ENCODE data around the gene HLA-DPB1.
"Not testable (repeated sequence)": the region's sequence is repeated elsewhere in the genome, so short reads cannot be mapped to it uniquely, and the experiment has no call there.

HLA-DPB1 gene

GRCh38 chr6:33075568-33076405, at the start of gene HLA-DPB1:
HLA-DPB1 (plus strand) TSS chr6:33075990; CDS start chr6:33076042, 52 bp downstream.
- peak; percentile 88 for DNase-seq (ENCODE audit: low spot score)

GRCh38 chr6:33028220-33028849, 47.5 kb upstream of the HLA-DPB1 start:
- no peak for DNase-seq (ENCODE audit: low spot score)

DNA sequence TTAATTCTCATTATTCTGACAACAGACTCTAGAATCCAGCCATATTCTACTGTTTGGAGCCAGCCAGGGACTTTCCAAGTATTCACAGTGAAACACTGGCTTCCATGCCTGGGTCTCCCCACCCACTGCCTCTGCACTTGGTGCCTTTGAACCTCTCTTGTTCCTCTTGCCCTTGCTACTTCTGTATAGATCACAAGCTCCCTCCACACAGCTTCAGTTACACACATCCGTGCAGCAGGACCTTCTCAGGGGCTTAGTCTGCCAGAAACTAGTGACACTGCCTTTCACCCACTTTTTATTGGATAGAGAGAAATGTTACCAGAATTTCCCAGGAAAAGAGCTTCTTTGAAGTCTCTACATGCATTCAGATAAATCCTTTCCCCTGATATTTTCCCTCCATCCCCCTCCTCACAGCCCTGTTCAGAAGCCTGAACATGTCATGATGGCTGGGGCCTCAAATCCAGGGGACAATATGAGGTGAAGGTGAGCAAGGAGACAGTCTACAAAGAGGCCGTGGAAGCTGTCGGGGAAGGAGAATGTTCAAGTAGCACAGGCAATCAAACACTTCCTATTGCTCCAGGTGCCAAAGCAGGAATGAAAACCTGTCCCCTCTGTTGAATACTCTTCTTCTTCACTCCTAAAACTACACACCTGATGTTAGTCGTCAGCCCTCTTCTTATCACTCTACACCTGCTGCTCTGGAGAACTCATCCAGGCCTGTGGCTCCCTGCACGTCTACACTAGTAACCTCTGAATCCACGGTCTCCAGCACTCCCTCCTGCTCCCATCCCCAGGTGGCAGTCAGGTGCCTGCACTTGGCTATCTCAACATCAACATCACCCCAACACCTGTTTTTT, 46.2 kb upstream of the HLA-DPB1 start:
- peak; percentile 60 for DNase-seq (ENCODE audit: low spot score)

DNA sequence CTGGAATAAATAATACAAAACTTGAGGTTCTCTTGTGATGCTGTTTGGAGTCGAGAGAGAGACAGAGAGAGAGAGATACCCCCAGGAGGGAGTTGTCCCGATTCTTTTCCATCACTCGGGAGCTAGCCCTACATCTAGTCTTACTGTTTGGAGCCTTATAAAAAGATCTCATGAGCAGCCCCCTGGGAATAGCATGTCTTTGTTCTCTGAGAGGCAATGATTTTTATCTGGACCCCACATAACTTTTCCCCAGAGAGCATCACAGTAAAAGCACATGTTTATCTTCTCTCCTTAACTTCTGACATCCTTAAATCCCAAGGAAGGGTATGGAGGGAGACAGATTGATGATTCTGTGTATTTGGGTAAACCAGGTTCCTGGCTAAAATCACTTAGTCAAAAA, 45.5 kb upstream of the HLA-DPB1 start:
- DNase-seq (ENCODE audit: low spot score), result no peak

DNA sequence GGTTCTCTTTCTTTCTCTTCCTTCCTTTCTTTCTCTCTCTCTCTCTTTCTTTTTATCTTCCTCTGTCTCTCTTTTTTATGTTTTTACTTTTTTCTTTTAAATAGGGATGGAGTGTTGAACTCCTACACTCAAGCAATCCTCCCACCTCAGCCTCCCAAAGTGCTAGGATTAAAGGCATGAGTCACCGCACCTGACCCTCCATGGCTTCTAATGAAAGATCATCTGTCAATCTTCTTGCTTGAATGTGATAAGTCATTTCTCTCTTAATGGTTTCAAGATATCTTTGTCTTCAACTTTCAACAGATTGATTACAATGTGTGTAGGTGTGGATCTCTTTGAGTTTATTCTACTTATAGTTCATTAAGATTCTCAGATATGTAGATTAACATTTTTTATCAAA, 41.2 kb upstream of the HLA-DPB1 start:
- DNase-seq (ENCODE audit: low spot score), result no peak

GRCh38 chr6:33036535-33036934, 39.3 kb upstream of the HLA-DPB1 start:
- no peak for DNase-seq (ENCODE audit: low spot score)

DNA sequence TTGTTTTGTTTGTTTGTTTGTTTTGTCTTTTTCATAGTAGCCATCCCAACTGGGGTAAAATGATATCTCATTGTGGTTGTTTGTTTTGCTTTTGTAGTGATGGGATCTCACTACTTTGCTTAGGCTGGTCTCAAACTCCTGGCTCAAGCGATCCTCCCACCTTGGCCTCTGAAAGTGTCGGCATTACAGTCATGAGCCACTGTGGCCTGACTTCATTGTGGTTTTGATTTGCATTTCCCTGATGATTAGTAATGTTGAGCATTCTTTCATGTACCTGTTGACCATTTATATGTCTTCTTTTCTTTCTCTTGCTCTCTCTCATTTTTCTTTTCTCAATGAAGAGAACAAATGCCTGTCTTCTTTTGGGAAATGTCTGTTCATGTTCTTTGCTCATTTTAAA, 35.6 kb upstream of the HLA-DPB1 start:
- DNase-seq (ENCODE audit: low spot score), result no peak

DNA sequence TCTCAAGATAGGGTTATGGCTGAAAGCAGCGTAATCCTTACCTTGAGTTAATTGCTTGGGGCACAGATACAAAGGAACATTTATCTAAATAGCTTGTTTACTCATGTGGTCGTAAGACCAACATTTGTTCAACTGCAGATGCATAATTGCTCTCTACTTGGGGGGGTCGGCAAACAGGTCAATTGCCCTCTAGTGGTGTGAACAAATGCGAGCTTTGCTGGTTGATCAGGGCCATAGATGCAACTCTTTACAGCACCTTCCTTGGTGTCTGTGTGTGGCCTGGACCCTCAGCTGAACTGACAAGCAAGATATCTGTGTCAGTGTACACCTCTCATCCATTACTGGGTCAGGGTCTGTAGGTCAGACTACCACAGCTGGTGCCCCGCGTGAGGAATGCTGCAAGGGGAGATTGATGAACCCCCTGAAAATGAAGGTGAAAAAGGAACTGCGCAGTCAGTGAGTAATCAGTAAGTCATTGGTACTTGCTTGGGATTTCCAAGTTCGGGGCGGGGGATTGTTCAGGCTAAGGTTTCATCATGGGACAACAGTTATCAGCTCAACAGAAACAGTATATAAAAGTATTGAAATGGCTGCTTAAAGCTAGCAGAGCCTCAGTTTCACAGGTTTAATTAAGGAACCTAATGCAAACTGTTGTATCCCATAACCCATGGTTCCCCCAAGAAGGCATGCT, 26.3 kb upstream of the HLA-DPB1 start:
- DNase-seq (ENCODE audit: low spot score), result no peak

DNA sequence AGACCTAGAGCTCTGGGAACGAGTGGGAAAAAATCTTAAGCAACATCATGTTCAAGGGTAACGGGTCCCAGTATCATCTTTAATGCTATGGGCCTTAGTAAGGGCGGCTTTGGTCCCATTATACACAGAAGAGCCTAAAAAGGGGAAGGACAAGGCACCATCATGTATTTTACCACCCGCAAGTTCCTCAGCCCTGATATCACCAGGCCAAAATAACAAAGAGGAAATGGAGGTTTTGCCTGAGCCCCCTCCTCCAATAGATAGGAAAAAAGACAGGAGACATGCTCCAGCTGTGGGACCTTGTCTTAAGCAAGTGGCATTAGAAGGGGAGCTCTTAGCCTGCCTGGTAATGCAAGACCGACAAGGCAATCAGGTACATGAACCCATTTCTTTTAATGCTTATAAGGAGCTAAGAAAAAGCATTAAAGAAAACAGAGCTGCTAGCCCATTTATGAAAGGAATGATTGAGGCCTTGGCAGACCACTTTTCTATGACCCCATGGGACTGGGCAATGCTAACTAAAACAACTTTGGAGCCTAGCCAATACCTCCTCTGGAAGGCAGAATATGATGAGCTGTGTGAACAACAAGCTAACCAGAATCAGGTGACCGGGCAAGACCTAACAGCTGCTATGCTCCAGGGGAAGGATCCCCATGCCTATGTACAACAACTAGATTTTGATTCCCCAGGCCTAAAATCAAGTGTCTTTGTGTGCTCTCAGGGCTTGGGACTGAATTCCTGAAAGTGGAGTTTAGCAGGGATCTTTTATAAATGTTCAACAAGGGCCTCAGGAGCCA, 25.6 kb upstream of the HLA-DPB1 start:
- no peak for DNase-seq (ENCODE audit: low spot score)

GRCh38 chr6:33052627-33053026, 23.2 kb upstream of the HLA-DPB1 start:
- no peak for DNase-seq (ENCODE audit: low spot score)

- no peak for DNase-seq (ENCODE audit: low spot score)
Observed at GRCh38 chr6:33053230-33053629, 22.6 kb upstream of the HLA-DPB1 start.

DNA sequence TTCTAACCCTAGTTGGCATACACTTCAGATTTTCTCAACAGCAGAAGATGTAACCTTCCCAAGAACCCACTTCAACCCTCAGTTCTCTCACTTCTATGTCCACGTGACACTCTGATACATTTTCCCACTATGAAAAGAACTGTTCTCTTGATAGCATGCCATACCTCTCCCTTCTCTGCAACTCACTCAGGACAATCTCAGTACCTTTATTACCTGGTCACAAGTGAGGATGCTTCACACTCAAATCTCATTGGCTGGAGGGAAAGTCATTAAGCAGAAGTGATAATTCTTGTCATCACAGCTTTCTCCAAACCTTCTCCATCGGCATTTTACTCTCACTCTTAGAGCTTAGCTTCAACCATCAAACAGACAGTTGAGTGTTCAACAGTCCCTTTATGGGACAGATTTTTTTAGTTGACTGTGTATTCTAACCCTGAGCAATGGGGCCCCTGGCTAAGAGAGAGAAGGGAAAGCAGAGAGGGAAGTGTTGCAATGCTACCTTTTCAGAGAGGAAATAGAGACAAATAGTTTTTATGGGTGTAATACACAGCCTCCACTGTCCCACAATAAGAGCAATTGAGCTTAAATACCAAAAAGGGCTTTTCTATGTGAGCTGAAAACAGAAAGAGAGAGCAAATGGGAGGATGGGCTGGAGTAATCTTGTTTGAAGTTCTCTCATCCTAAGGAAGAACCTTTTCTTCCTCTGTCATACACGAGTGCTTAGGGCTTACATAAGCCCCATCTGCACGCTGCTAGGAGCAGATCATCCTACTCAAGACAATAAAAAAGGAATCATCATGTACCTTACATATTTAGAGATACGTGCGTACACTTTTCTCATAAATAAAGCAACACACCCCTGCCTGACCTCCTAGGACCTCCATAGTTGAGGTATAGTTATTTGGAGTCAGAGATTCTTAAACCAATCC, 18.3 kb upstream of the HLA-DPB1 start:
- no peak for DNase-seq (ENCODE audit: low spot score)

DNA sequence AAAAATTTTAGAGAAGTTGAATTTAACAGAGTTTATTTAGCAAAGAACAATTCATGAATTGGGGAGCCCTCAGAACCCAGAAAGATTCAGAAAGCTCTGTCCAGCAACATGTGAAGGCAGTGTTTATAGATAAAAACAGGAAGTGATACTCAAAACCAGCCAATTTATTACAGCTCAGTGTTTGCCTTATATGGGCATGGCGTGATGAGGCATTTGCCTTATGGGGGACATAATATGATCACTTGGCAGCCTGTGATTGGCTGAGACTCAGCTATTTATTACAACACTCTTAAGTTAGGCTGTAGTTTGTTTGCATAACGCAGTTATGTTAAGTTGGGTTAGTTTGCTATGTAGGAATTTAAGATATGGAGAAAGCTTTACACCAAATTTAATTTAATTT, 13.8 kb upstream of the HLA-DPB1 start:
- no peak for DNase-seq (ENCODE audit: low spot score)

DNA sequence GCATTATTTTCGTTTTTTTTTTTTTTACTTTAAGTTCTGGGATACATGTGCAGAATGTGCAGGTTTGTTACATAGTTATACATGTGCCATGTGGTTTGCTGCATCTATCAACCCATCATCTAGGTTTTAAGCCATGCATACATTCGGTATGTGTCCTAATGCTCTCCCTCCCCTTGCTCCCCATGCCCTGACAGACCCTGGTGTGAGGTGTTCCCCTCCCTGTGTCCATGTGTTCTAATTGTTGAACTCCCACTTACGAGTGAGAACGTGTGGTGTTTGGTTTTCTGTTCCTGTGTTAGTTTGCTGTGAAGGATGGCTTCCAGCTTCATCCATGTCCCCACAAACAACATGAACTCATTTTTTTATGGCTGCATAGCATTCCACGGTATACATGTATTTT, 12.4 kb upstream of the HLA-DPB1 start:
- not testable (repeated sequence) for DNase-seq (ENCODE audit: low spot score)

DNA sequence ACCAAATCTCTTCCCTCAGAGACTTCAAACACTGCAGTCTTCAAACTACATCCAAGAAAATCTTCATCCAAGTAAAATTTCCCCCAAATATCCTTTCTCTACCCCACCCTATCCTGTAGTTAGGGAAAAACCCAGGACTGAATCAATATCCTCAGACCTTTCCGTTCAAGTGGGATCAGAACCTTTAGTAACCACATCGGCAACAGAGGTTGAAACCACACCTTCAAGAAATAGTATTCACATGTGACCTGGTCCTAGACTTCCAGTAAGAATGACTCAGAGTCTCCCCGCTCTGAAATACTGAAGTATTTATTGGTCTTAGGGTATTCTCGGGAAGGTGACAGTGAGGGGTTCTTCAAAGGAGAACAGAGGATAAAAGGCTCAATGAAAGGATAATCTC, 11.1 kb upstream of the HLA-DPB1 start:
- DNase-seq (ENCODE audit: low spot score), result no peak

DNA sequence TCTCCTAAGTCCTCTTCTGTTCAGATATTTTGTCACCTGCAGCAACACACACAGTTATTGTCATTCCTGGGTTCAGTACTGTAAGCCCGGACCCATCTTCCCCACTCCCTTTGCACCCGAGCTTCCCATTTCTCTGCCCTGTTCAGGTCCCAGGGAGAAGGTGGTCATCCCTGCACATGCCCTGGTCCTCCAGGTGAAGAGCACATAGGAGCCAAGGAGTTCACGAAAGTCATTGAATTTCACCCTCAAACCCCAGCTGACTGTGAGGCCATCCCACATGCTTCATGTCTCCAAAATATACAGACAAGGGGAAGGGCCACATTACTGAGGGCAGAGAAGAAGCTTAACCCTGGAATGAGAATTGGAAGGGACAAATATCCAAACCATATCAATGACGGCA, 10.5 kb upstream of the HLA-DPB1 start:
- DNase-seq (ENCODE audit: low spot score), result no peak

DNA sequence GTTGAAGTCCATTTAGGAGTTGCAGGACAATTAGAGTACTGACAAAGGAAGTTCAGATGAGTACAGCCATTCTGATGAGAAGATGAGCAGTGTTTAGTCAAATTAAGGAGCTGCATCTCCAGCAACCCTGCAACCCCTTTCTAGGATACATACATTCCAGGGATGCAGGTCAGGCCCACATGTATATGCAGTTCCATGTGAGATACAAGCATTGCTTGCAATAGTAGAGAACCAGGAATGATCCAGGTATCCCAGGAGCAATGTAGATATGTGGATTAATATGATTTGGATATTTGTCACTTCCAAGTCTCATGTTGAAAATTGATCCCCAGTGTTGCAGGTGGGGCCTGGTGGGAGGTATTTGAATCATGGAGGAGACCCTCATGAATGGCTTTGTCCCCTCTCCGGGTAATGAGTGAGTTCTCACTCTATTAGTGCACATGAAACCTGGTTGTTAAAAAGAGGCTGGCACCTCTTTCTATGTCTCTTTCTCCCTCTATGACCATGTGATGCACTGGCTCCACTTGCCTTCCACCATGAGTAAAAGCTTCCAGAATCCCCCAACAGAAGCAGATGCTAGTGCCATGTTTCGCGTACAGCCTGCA, 8.8 kb upstream of the HLA-DPB1 start:
- no peak for DNase-seq (ENCODE audit: low spot score)

DNA sequence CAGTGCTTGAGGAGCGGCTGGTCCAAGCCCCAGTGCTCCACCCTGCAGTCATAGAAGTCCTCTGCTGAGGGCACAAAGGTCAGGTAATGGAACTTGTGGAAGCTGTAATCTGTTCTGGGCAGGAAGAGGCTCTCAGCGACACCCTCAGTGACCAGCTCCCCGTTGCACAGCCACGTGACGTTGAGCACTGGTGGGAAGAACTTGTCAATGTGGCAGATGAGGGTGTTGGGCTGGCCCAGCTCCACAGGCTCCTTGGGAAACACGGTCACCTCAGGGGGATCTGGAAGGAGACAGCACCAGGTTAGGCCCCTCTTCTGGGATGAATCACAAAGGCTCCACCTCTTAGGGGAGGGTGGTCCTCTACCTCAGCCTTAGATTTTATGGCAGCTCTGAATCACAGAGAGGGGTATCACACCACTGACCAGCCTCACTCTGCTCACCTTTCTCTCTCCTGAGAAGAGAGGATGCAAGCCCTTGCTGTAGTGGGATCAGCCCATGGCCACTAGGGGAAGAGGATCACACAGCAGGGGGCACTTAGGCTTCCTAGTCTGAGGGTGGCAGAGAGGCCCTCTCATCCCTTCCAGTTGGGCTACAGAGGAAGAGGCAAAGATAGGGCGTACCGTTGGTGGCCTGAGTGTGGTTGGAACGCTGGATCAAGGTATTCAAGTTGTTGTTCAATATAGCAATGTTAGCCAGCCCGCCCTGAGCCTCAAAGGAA, 6.6 kb upstream of the HLA-DPB1 start:
- DNase-seq (ENCODE audit: low spot score), result no peak

GRCh38 chr6:33070909-33071308, 4.9 kb upstream of the HLA-DPB1 start:
- no peak for DNase-seq (ENCODE audit: low spot score)
